ENCODE results near the gene CHRNA1.

DNA sequence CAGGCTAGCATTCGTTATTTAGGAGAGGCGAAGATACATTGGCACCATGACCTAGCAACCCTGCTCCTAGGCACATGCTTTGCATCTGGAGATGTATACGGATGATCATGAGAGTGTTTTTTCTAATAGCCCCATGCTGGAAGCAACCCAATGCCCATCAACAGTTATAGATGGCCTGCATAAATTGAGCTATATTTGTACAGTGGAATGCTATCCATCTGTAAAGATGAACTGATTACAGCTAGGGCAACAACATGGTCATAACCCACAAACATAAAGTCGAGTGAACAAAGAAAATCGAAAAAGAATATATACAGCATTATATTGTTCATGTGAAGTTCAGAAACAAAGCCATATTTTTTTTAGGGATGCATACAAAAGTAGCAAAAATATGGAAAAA lies 20.6 kb upstream of the CHRNA1 start:
- no peak for TF ChIP-seq POLR2A (IDR thresholded peaks at IDR 0.05)
- TF ChIP-seq, protein P1, sequence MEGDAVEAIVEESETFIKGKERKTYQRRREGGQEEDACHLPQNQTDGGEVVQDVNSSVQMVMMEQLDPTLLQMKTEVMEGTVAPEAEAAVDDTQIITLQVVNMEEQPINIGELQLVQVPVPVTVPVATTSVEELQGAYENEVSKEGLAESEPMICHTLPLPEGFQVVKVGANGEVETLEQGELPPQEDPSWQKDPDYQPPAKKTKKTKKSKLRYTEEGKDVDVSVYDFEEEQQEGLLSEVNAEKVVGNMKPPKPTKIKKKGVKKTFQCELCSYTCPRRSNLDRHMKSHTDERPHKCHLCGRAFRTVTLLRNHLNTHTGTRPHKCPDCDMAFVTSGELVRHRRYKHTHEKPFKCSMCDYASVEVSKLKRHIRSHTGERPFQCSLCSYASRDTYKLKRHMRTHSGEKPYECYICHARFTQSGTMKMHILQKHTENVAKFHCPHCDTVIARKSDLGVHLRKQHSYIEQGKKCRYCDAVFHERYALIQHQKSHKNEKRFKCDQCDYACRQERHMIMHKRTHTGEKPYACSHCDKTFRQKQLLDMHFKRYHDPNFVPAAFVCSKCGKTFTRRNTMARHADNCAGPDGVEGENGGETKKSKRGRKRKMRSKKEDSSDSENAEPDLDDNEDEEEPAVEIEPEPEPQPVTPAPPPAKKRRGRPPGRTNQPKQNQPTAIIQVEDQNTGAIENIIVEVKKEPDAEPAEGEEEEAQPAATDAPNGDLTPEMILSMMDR (IDR thresholded peaks at IDR 0.05 in 4 of 5, conservative IDR thresholded peaks at IDR 0.05 in 1 of 5) = no peak

All from gastrocnemius medialis (tissue), 4 donors.